ENCODE measurements around the gene MBTPS1.

The MBTPS1 gene

DNA sequence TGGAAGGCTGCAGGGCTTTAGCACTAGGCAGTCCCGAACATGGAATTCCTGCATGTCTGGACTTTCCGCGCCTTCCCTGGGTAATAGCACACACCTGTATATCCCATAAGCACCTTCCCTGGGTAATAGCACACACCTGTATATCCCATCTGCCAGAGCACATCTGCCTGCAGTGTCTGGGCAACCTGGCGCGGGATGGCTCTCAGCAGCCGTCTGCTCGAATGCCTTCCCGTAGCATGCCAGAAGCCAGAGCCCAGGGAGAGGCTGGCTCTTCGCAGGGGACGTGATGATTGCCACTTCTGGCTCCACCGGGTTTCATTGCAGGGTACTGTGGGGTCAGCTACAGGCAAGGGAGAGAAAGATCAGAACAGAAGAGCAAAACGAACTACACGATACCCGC is 21.3 kb downstream of the MBTPS1 start:
- TF ChIP-seq, protein P1, sequence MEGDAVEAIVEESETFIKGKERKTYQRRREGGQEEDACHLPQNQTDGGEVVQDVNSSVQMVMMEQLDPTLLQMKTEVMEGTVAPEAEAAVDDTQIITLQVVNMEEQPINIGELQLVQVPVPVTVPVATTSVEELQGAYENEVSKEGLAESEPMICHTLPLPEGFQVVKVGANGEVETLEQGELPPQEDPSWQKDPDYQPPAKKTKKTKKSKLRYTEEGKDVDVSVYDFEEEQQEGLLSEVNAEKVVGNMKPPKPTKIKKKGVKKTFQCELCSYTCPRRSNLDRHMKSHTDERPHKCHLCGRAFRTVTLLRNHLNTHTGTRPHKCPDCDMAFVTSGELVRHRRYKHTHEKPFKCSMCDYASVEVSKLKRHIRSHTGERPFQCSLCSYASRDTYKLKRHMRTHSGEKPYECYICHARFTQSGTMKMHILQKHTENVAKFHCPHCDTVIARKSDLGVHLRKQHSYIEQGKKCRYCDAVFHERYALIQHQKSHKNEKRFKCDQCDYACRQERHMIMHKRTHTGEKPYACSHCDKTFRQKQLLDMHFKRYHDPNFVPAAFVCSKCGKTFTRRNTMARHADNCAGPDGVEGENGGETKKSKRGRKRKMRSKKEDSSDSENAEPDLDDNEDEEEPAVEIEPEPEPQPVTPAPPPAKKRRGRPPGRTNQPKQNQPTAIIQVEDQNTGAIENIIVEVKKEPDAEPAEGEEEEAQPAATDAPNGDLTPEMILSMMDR (IDR thresholded peaks at IDR 0.05; ENCODE audit: extremely low read depth, missing control alignments): no peak
- DNase-seq (ENCODE audit: low spot score): no peak

DNA sequence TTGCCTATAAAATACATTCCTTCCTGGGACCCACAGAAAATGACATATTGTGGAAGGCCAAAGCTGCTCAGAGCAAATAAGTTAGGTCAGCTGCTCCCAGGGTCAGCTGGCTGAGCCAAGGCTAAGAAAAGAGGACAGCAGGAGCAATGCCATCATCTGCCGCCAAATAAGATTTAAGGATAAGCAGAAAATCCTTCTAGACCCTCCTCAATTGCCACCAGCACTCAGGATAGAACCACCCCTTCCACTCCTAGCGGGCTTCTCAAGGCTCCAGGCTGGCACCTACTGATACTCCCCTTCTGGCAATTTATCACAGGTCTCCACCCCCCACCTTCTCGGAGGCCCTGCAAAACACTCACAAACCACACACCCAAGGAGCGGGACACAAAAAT is 22.9 kb downstream of the MBTPS1 start:
- TF ChIP-seq, protein P1 (IDR thresholded peaks at IDR 0.05; ENCODE audit: extremely low read depth, missing control alignments): no peak
- no peak for DNase-seq (ENCODE audit: low spot score)

DNA sequence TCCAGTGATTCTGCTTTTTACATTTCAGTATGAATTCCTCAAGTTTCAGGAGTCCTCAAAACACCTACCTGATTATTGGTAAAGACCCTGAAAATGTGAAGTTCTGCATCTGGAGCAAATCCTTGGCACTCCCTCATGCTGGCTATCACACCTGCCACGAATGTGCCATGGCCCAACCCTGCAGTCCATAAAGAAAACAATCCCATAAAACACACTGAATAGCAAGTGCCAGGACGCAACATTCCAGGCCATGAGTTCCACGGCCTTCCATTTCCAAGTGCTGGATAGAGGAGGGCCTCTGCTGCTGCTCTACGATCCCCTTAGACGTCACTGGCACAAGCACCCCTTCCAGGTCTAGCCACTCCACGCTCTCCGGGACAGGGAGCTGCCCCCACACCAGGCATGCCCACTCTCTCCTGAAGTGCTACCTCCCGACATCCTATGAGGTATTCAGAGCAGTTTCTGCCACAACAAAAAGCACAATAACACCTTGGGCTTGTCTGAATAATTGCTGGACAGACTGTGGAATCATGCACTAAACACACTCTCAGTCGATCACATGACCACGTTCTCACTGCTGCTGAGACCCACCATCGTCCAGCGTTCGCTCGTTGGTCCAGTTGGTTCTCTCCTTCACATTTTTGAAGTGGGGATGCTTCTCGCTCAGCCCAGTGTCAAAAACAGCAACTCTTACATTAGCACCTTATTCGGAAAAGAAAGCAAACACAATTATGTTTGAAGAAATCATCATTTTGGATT is 23.4 kb downstream of the MBTPS1 start:
- TF ChIP-seq, protein P1 (IDR thresholded peaks at IDR 0.05; ENCODE audit: extremely low read depth, missing control alignments): no peak
- DNase-seq (ENCODE audit: low spot score): no peak

DNA sequence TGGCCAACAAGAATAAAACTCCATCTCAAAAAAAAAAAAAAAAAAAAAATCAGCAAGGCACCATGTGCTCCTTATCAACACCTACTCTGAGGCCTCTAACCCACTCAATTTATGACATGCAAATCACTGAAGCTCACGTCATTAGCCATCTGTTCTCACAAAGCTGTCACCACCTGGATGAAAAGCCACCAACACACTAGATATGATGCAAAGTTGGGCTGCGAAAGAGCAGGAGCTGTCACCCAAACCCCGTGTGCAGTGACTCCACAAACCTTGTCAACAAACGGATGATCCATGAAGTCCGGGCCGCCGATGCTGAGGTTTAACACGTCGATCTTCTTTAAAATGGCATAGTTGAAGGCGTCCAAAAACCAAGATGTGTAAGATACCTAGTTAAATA is 25.3 kb downstream of the MBTPS1 start:
- no peak for DNase-seq (ENCODE audit: low spot score)
- TF ChIP-seq, protein P1 (IDR thresholded peaks at IDR 0.05; ENCODE audit: extremely low read depth, missing control alignments): no peak

DNA sequence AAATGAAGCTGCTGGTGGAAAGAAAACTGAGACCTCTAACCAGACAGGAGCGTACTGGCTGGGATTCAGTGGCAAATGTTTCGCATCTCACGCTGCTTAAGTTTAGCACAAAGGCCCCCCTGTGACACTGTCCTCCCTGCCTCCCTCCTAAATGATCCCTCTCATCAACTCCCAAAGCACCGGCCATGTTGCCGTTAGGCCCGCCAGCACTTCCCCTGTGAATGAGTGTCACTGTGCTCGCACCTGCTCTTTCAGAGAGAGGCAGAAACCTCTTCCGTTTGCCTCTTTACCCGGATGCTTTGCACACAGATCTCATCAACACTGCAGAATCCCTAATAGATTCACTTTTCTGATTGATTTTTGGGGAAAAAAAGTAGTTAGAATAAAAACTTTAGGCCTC is 26.5 kb downstream of the MBTPS1 start:
- TF ChIP-seq, protein P1 (IDR thresholded peaks at IDR 0.05; ENCODE audit: extremely low read depth, missing control alignments): no peak

DNA sequence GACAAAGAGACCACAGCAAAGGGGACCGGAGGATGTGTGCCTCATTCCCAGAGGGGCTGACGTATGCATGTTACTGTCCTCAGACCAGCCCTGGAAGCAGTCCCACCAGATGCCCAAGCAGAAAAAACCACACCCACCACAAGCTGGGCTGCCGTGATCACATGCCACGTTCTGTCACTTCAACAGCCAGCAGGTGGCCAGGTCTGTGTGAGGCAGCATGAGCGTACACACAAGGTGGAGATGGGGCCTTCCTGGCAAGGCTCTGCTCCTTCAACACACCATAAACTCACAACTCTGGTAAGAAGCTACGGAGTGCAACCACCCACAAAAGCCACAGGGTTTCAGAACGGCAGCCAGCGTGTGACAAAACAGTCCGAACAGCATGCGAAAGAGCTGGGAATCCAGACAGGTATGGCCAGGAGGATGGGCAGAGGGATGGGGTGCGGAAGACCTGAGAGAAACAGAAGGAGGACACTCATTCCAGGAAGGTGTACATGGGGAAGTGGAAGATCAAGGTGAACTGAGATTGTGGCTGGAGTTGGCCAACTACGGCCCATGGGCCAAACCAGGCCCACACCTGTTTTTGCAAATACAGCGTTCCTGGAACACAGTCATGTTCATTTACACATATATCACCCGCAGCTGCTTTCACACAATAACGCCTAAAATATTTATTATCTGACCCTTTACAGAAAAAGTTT is 27.9 kb downstream of the MBTPS1 start:
- TF ChIP-seq, protein P1 (IDR thresholded peaks at IDR 0.05; ENCODE audit: extremely low read depth, missing control alignments): peak; percentile 47
- peak; percentile 62 for DNase-seq (ENCODE audit: low spot score)

More for the DNA sequence above, 26.5 kb downstream of the MBTPS1 start:
- DNase-seq (ENCODE audit: low spot score): no peak

DNA sequence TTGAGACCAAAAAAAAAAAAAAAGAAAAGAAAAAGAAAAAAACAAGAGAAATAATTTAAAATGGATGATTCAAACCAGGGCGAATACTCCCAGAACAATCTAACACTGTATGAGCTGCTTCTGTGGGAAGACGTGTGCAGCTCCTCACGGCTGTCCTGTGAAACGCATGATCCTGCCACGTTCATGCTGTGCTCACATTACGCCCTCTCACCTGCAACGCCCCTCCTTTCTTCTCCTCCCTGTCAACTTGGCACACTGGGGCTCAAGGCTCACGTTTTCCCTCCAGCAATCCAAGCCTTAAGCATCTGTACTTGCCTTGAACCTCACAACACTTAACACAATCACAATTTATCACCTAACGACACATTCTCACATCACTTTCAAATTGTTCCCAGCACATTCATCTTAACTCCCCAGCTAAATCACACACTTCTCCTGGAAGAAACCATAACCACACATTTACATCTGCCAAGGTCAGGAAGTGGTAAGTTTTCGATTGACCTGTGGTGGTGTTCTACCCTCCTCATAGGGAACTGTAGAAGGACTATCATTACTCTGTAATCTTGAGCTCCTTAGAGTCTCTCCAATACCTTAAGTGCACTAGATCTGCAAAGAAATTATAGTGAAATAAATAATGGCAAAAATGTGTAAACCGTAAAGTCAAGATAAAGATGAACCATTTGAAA is 29.1 kb downstream of the MBTPS1 start:
- no peak for DNase-seq (ENCODE audit: low spot score)
- TF ChIP-seq, protein P1 (IDR thresholded peaks at IDR 0.05; ENCODE audit: extremely low read depth, missing control alignments): no peak

Data from GM20000 (cell line).